ENCODE data around the gene TRAF3IP3. TPM values are rescaled to one million over a fixed set of nuclear protein-coding genes. Genes with fewer than 3 reads are reported as not detected.

TRAF3IP3 gene
- total and polyA plus RNA-seq, 2 donors (not counting 3 experiments of a cell fraction or from before 2014, with no cell fraction given) = not detected

- Histone ChIP-seq H3K4me2 (ENCODE audit: insufficient read depth, low read length) (no peak overlapping the region), H2AFZ (ENCODE audit: low read depth, low read length) (no peak overlapping the region), H3K27ac (ENCODE audit: insufficient read depth, low read depth, low read length) (no peak overlapping the region), H3K4me1 (ENCODE audit: control insufficient read depth, extremely low read depth, insufficient read depth, low read length) (no peaks in the 10 kb centered on the region), H4K20me1 (replicated peaks; ENCODE audit: control insufficient read depth, extremely low read depth, insufficient read depth, low read length) (no peaks in the 10 kb centered on the region), H3K79me2 (ENCODE audit: control insufficient read depth, insufficient read depth, low read length) (no peaks in the 10 kb centered on the region), H3K9me1 (replicated peaks; ENCODE audit: control insufficient read depth, extremely low read depth, insufficient read depth, low read length) (no peaks in the 10 kb centered on the region), H3K4me3 (replicated peaks in 1 of 3; ENCODE audit: insufficient read depth in 1 of 3, low read depth in 1 of 3, low read length in 3 of 3) (no peak overlapping the region), H3K9me3 (replicated peaks; ENCODE audit: control insufficient read depth, insufficient read depth, low read length) (no peaks in the 10 kb centered on the region), H3K36me3 (ENCODE audit: control insufficient read depth in 2 of 2, extremely low read depth in 1 of 2, insufficient read depth in 2 of 2, low read length in 2 of 2) (no peaks in the 10 kb centered on the region), H3K9ac (replicated peaks; ENCODE audit: extremely low read depth, insufficient read depth, low read length) (no peak overlapping the region), H3K27me3 (ENCODE audit: control insufficient read depth in 2 of 2, insufficient read depth in 2 of 2, low read length in 2 of 2) (peaks cover 4 to 11% of the 10 kb centered on the region in 2 experiments)
- BruUV-seq (replicated peaks) = no TSS peak
- ChIA-PET CTCF (interaction anchor here (0.9 to 4.2 kb wide), 4 partner anchors 10 to 65 kb away, joined by 3 to 19 read pairs (median 4); no protein-coding TSS in a partner anchor), POLR2A (interaction anchor here (0.6 kb wide), 1 partner anchor 167 kb away, joined by 3 read pairs; no protein-coding TSS in a partner anchor)
- dilution Hi-C loops (cut with MboI; ENCODE audit: extremely low pct_ligation_motif_present, low sequenced_read_pairs) (no loop called here), intact Hi-C loops (cut with micrococcal nuclease) (no loop called here)
- TF ChIP-seq POLR2AphosphoS5 (IDR thresholded peaks at IDR 0.05; ENCODE audit: insufficient read depth, low read depth, low read length) = no peak
- FAIRE-seq (no peak), DNase-seq (ENCODE audit: low read depth, low spot score) (no peak)
Observed at GRCh38 chr1:209758400-209758799, 2.5 kb downstream of the TRAF3IP3 start.

- no peak overlapping the region for H3K27ac ChIP-seq (ENCODE audit: insufficient read depth, low read depth, low read length)
- H3K79me2 ChIP-seq (ENCODE audit: control insufficient read depth, insufficient read depth, low read length) = no peaks in the 10 kb centered on the region
- no peaks in the 10 kb centered on the region for H3K9me1 ChIP-seq (replicated peaks; ENCODE audit: control insufficient read depth, extremely low read depth, insufficient read depth, low read length)
- no peaks in the 10 kb centered on the region for H3K4me1 ChIP-seq (ENCODE audit: control insufficient read depth, extremely low read depth, insufficient read depth, low read length)
- H3K9me3 ChIP-seq (replicated peaks; ENCODE audit: control insufficient read depth, insufficient read depth, low read length) = no peaks in the 10 kb centered on the region
- CTCF ChIA-PET = interaction anchor here (1.0 to 4.2 kb wide), 4 partner anchors 9 to 14 kb away, joined by 3 to 19 read pairs (median 4); no protein-coding TSS in a partner anchor
- no peak overlapping the region for H2AFZ ChIP-seq (ENCODE audit: low read depth, low read length)
- POLR2A ChIA-PET = no interaction called here
- FAIRE-seq (no peak), DNase-seq (ENCODE audit: low read depth, low spot score) (no peak)
- no peaks in the 10 kb centered on the region for H3K36me3 ChIP-seq (ENCODE audit: control insufficient read depth in 2 of 2, extremely low read depth in 1 of 2, insufficient read depth in 2 of 2, low read length in 2 of 2)
- peaks cover 4 to 11% of the 10 kb centered on the region in 2 experiments for H3K27me3 ChIP-seq (ENCODE audit: control insufficient read depth in 2 of 2, insufficient read depth in 2 of 2, low read length in 2 of 2)
- dilution Hi-C loops (cut with MboI; ENCODE audit: extremely low pct_ligation_motif_present, low sequenced_read_pairs) (no loop called here), intact Hi-C loops (cut with micrococcal nuclease) (no loop called here)
- no TSS peak for BruUV-seq (replicated peaks)
- no peak for TF ChIP-seq POLR2AphosphoS5 (IDR thresholded peaks at IDR 0.05; ENCODE audit: insufficient read depth, low read depth, low read length)
- no peak for TF ChIP-seq GATA2 (IDR thresholded peaks at IDR 0.05; ENCODE audit: insufficient read depth, insufficient read length, low read depth, low read length)
- no peak for TF ChIP-seq FOS (IDR thresholded peaks at IDR 0.05; ENCODE audit: borderline replicate concordance, insufficient read depth, low read length)
- TF ChIP-seq CTCF (IDR thresholded peaks at IDR 0.05; ENCODE audit: extremely low read depth in 1 of 2, insufficient read depth in 1 of 2, low read depth in 1 of 2, low read length in 2 of 2) = no peak
- no peak for TF ChIP-seq EZH2 (IDR thresholded peaks at IDR 0.05; ENCODE audit: borderline replicate concordance, low read depth, low read length, severe bottlenecking)
- TF ChIP-seq MAX (IDR thresholded peaks at IDR 0.05; ENCODE audit: insufficient read depth, insufficient read length) = no peak
- TF ChIP-seq MYC (IDR thresholded peaks at IDR 0.05; ENCODE audit: low read depth, low read length) = no peak
- H3K9ac ChIP-seq (replicated peaks; ENCODE audit: extremely low read depth, insufficient read depth, low read length) = no peak overlapping the region
- no peaks in the 10 kb centered on the region for H4K20me1 ChIP-seq (replicated peaks; ENCODE audit: control insufficient read depth, extremely low read depth, insufficient read depth, low read length)
- no peak overlapping the region for H3K4me3 ChIP-seq (replicated peaks in 1 of 3; ENCODE audit: insufficient read depth in 1 of 3, low read depth in 1 of 3, low read length in 3 of 3)
- H3K4me2 ChIP-seq (ENCODE audit: insufficient read depth, low read length) = no peak overlapping the region
Observed at GRCh38 chr1:209759829-209760359, 4.0 kb downstream of the TRAF3IP3 start.
